HCT116 (cell line): ENCODE measurements around the gene TMEM269. TPM values are rescaled to one million over a fixed set of nuclear protein-coding genes. Genes with fewer than 3 reads are reported as not detected.

ENCODE experiments used
- ATAC-seq: fragments of 200-7000 bp; cut with Tn5 transposase; 2 replicates; pipeline ENCODE4 v1.9.1; 2020; ENCODE audit warnings: mild to moderate bottlenecking, moderate library complexity
- BruUV-seq: library from RNA; stranded (reverse); fragments of 400-500 nt; replicated peaks from 2 replicates; lab custom pipeline; 2021; lab: Mats Ljungman, UMichigan
- CTCF ChIA-PET: fragments of 300-600 bp; sonication (Branson Sonifier 250); formaldehyde crosslinking; loops from one replicate; lab custom pipeline; 2021; ENCODE audit warnings: antibody characterized with exemption; lab: Charles Lee
- POLR2A ChIA-PET: fragments of 300-600, 350-600 bp; sonication (Branson Sonifier 250); formaldehyde crosslinking; loops from one replicate; lab custom pipeline; 2021; ENCODE audit warnings: antibody characterized with exemption; lab: Charles Lee
- RAD21 ChIA-PET, 2 experiments: fragments of 300-600 bp; sonication (Branson Sonifier 250); formaldehyde crosslinking; loops; one replicate each; lab custom pipeline; 2023; ENCODE audit warnings: low total read pairs in 2 of 2; ENCODE audit not compliant: uncharacterized antibody in 2 of 2, unreplicated experiment in 2 of 2, low non-redundant PET in 1 of 2; lab: Charles Lee
- DNase-seq: peaks from one replicate; pipeline ENCODE4 v3.0.0-alpha.2; 2010; ENCODE audit warnings: low read depth, low spot score
- H2AFZ ChIP-seq: fragments of 200-600 bp; shearing (Covaris generic), sonication (generic); 2 replicates; pipeline ENCODE4 v1.6.1; 2017; ENCODE audit warnings: low read depth, mixed run types, mixed read lengths, antibody characterized with exemption, low read length; ENCODE audit not compliant: poor library complexity, severe bottlenecking
- H3K27ac ChIP-seq: 2 replicates; pipeline ENCODE4 v1.5.1; 2012; ENCODE audit warnings: low read depth, low read length
- H3K27me3 ChIP-seq: fragments of 200-600 bp; sonication (generic); 2 replicates; pipeline ENCODE4 v1.6.1; 2016; ENCODE audit warnings: mixed run types, low read length, mixed read lengths; ENCODE audit not compliant: insufficient read depth
- H3K36me3 ChIP-seq, 2 experiments: fragments of 200-500 bp in 1 of 2; fragments of 200-600 bp in 1 of 2; sonication (Bioruptor generic) in 1 of 2; sonication (generic) in 1 of 2; 2 replicates each; pipeline versions ENCODE4 v1.5.1 to v1.6.1; 2014 to 2016; ENCODE audit warnings: low read length in 2 of 2, inconsistent platforms in 1 of 2, mixed read lengths in 1 of 2, mixed run types in 1 of 2; ENCODE audit not compliant: insufficient read depth in 2 of 2, control insufficient read depth in 1 of 2
- H3K4me1 ChIP-seq, 2 experiments: fragments of 200-600 bp in 1 of 2; sonication (generic) in 1 of 2; 2 replicates each; pipeline versions ENCODE4 v1.5.1 to v1.6.1; 2012 to 2017; ENCODE audit warnings: low read length in 2 of 2, inconsistent platforms in 1 of 2, mild to moderate bottlenecking in 1 of 2, mixed read lengths in 1 of 2, mixed run types in 1 of 2, moderate library complexity in 1 of 2; ENCODE audit not compliant: insufficient read depth in 2 of 2, control insufficient read depth in 1 of 2
- H3K4me2 ChIP-seq: fragments of 200-600 bp; sonication (generic); 2 replicates; pipeline ENCODE4 v1.6.1; 2017; ENCODE audit warnings: mixed run types, low read length, mixed read lengths
- H3K4me3 ChIP-seq, 2 experiments: fragments of 200-600 bp in 1 of 2; sonication (generic) in 1 of 2; replicated peaks in 1 of 2; 2 replicates each; pipeline ENCODE4 v1.5.1; 2011 to 2016; ENCODE audit warnings: low read length in 2 of 2, control low read depth in 1 of 2, low read depth in 1 of 2, mild to moderate bottlenecking in 1 of 2, mixed read lengths in 1 of 2, mixed run types in 1 of 2
- H3K79me2 ChIP-seq: fragments of 200-600 bp; sonication (generic); 2 replicates; pipeline ENCODE4 v1.6.1; 2017; ENCODE audit warnings: mild to moderate bottlenecking, mixed run types, low read length, moderate library complexity, mixed read lengths; ENCODE audit not compliant: insufficient read depth
- H3K9ac ChIP-seq: fragments of 200-600 bp; sonication (generic); 2 replicates; pipeline ENCODE4 v1.6.1; 2016; ENCODE audit warnings: low read length, mixed read lengths
- H3K9me2 ChIP-seq: fragments of 200-600 bp; sonication (generic), shearing (Covaris generic); 2 replicates; pipeline ENCODE4 v1.6.1; 2017; ENCODE audit warnings: mixed run types, mild to moderate bottlenecking, moderate library complexity; ENCODE audit not compliant: insufficient read depth
- H3K9me3 ChIP-seq, 2 experiments: fragments of 200-500 bp in 1 of 2; fragments of 200-600 bp in 1 of 2; sonication (Bioruptor generic) in 1 of 2; sonication (generic) in 1 of 2; 2 replicates each; pipeline ENCODE4 v1.6.1; 2014 to 2017; ENCODE audit warnings: low read length in 2 of 2, mixed read lengths in 2 of 2, inconsistent platforms in 1 of 2, low read depth in 1 of 2, mild to moderate bottlenecking in 1 of 2, mixed run types in 1 of 2, moderate library complexity in 1 of 2; ENCODE audit not compliant: control insufficient read depth in 1 of 2, insufficient read depth in 1 of 2
- H4K20me1 ChIP-seq: fragments of 200-600 bp; sonication (generic), shearing (Covaris generic); 2 replicates; pipeline ENCODE4 v1.6.1; 2017; ENCODE audit warnings: mixed run types, mild to moderate bottlenecking, moderate library complexity; ENCODE audit not compliant: insufficient read depth
- ATF3 ChIP-seq: IDR thresholded peaks from 2 replicates; pipeline ENCODE4 v1.6.1; 2012
- CBX3 ChIP-seq: IDR thresholded peaks from 2 replicates; pipeline ENCODE4 v1.6.1; 2012; ENCODE audit warnings: low read depth
- CEBPB ChIP-seq: IDR thresholded peaks from 2 replicates; pipeline ENCODE4 v1.6.1; 2012; ENCODE audit warnings: low read depth
- CTCF ChIP-seq, 3 experiments: fragments of 200-600 bp in 1 of 3; sonication (generic) in 1 of 3; IDR thresholded peaks in 2 of 3; conservative IDR thresholded peaks in 1 of 3; 2 replicates each; pipeline ENCODE4 v1.5.1; 2012 to 2017; ENCODE audit warnings: low read depth in 2 of 3, low read length in 2 of 3, antibody characterized with exemption in 1 of 3, borderline replicate concordance in 1 of 3, control low read depth in 1 of 3, mild to moderate bottlenecking in 1 of 3, mixed read lengths in 1 of 3, mixed run types in 1 of 3, moderate library complexity in 1 of 3; ENCODE audit not compliant: insufficient read depth in 1 of 3
- EGR1 ChIP-seq: IDR thresholded peaks from 2 replicates; pipeline ENCODE4 v1.6.1; 2012; ENCODE audit warnings: low read depth
- ELF1 ChIP-seq: IDR thresholded peaks from 2 replicates; pipeline ENCODE4 v1.6.1; 2012; ENCODE audit warnings: low read depth, borderline replicate concordance
- EZH2 ChIP-seq: fragments of 200-600 bp; sonication (generic); IDR thresholded peaks from 2 replicates; pipeline ENCODE4 v1.6.1; 2017; ENCODE audit warnings: antibody characterized with exemption, mixed run types
- EZH2phosphoT487 ChIP-seq: fragments of 200-600 bp; IDR thresholded peaks from 2 replicates; pipeline ENCODE4 v1.6.1; 2018; ENCODE audit warnings: antibody characterized with exemption, borderline replicate concordance
- JUND ChIP-seq: IDR thresholded peaks from 2 replicates; pipeline ENCODE4 v1.6.1; 2012
- MAX ChIP-seq: IDR thresholded peaks from 2 replicates; pipeline ENCODE4 v1.6.1; 2012
- POLR2A ChIP-seq: IDR thresholded peaks from 2 replicates; pipeline ENCODE4 v1.7.0; 2011; ENCODE audit warnings: borderline replicate concordance; ENCODE audit not compliant: insufficient read depth, insufficient read length; ENCODE audit errors: extremely low read depth
- POLR2AphosphoS5 ChIP-seq: IDR thresholded peaks from 2 replicates; pipeline ENCODE4 v1.6.1; 2011; ENCODE audit warnings: mild to moderate bottlenecking, low read depth, low read length, moderate library complexity
- RAD21 ChIP-seq: IDR thresholded peaks from 2 replicates; pipeline ENCODE4 v1.6.1; 2012; ENCODE audit warnings: low read depth, mild to moderate bottlenecking
- SP1 ChIP-seq: IDR thresholded peaks from 2 replicates; pipeline ENCODE4 v1.6.1; 2012; ENCODE audit warnings: low read depth
- SRF ChIP-seq: IDR thresholded peaks from 2 replicates; pipeline ENCODE4 v1.6.1; 2012; ENCODE audit warnings: low read depth
- TCF7L2 ChIP-seq: IDR thresholded peaks from 2 replicates; pipeline ENCODE4 v1.7.0; 2011; ENCODE audit warnings: borderline replicate concordance, inconsistent platforms; ENCODE audit not compliant: insufficient read depth, insufficient read length; ENCODE audit errors: extremely low read depth
- YY1 ChIP-seq: IDR thresholded peaks from 2 replicates; pipeline ENCODE4 v1.6.1; 2011; ENCODE audit warnings: low read length, low read depth, moderate library complexity, mild to moderate bottlenecking; ENCODE audit not compliant: insufficient replicate concordance; ENCODE audit errors: extremely low read depth
- ZFX ChIP-seq: fragments of 450-650 bp; IDR thresholded peaks from 2 replicates; pipeline ENCODE4 v1.6.1; 2017
- ZNF274 ChIP-seq: fragments of 200-500 bp; sonication (Bioruptor generic); IDR thresholded peaks from 2 replicates; pipeline ENCODE4 v1.6.1; 2014; ENCODE audit warnings: mild to moderate bottlenecking, low read depth, low read length, inconsistent platforms
- intact Hi-C: fragments of 100-400 bp; cut with micrococcal nuclease; formaldehyde crosslinking; loops from 2 replicates; pipeline ENCODE4 v1.10.0; 2022
- total RNA-seq: library from RNA; stranded (reverse); gene quantifications from one replicate; pipeline ENCODE4 v1.2.1, GENCODE V29; 2021; ENCODE audit not compliant: unreplicated experiment

TMEM269 gene
- total RNA-seq, 1 experiment from 2014 or later, result 0.34 TPM

- Histone ChIP-seq H3K4me2 (no peak overlapping the region), H3K27me3 (no peaks in the 10 kb centered on the region), H3K9me2 (no peaks in the 10 kb centered on the region), H2AFZ (no peak overlapping the region), H3K9me3 (no peaks in the 10 kb centered on the region), H3K36me3 (no peaks in the 10 kb centered on the region), H3K27ac (no peak overlapping the region), H3K4me1 (peaks cover 4 to 12% of the 10 kb centered on the region in 2 experiments), H3K4me3 (no peak overlapping the region), H4K20me1 (no peaks in the 10 kb centered on the region), H3K9ac (no peak overlapping the region), H3K79me2 (no peaks in the 10 kb centered on the region)
- TF ChIP-seq CEBPB (no peak), EZH2 (no peak), SP1 (no peak), ELF1 (no peak), SRF (no peak)
- ChIA-PET CTCF (interaction anchor here (1.0 kb wide), 1 partner anchor 31 kb away, joined by 3 read pairs; no protein-coding TSS in a partner anchor), RAD21 (no interaction called here), POLR2A (no interaction called here)
- no peak for ATAC-seq
- BruUV-seq, result no TSS peak
- intact Hi-C loops, result loop anchor here (10.0 kb wide), 2 partner anchors 390 to 560 kb away; no protein-coding TSS in a partner anchor
- DNase-seq, result no peak
These were observed 49.7 kb upstream of the TMEM269 start for GRCh38 chr1:42735056-42735455.

GRCh38 chr1:42735477-42736105 lies 49.2 kb upstream of the TMEM269 start:
- Histone ChIP-seq H3K27ac (no peak overlapping the region; the same call in 1 of the 2 replicates), H4K20me1 (no peaks in the 10 kb centered on the region), H3K9me3 (no peaks in the 10 kb centered on the region), H3K4me2 (no peak overlapping the region), H3K79me2 (no peaks in the 10 kb centered on the region), H2AFZ (no peak overlapping the region), H3K36me3 (no peaks in the 10 kb centered on the region), H3K27me3 (no peaks in the 10 kb centered on the region), H3K4me1 (peaks cover 4 to 12% of the 10 kb centered on the region in 2 experiments), H3K9ac (no peak overlapping the region), H3K9me2 (no peaks in the 10 kb centered on the region), H3K4me3 (no peak overlapping the region)
- ATAC-seq, result peak; percentile 19; the same call in 1 of the 2 replicates
- POLR2A ChIA-PET, result no interaction called here
- intact Hi-C loops, result loop anchor here (10.0 kb wide), 2 partner anchors 391 to 561 kb away; no protein-coding TSS in a partner anchor
- CTCF ChIA-PET, result interaction anchor here (0.7 to 1.0 kb wide), 3 partner anchors 30 to 588 kb away, joined by 3 to 4 read pairs (median 3); no protein-coding TSS in a partner anchor
- RAD21 ChIA-PET, result no interaction called here
- DNase-seq, result no peak
- no TSS peak for BruUV-seq
- TF ChIP-seq YY1, result no peak
- TF ChIP-seq SP1, result no peak
- no peak for TF ChIP-seq POLR2A
- TF ChIP-seq CTCF (IDR thresholded peaks at IDR 0.05 in 2 of 3, conservative IDR thresholded peaks at IDR 0.05 in 1 of 3; ENCODE audit: borderline replicate concordance in 1 of 3, insufficient read depth in 1 of 3, low read depth in 2 of 3, low read length in 2 of 3), result no peak
- no peak for TF ChIP-seq CBX3
- no peak for TF ChIP-seq RAD21
- no peak for TF ChIP-seq EZH2phosphoT487
- TF ChIP-seq JUND, result no peak
- no peak for TF ChIP-seq POLR2AphosphoS5
- TF ChIP-seq CEBPB, result no peak
- no peak for TF ChIP-seq ZFX
- TF ChIP-seq TCF7L2, result no peak
- TF ChIP-seq SRF, result no peak
- no peak for TF ChIP-seq ATF3
- TF ChIP-seq ZNF274, result no peak
- no peak for TF ChIP-seq EZH2
- TF ChIP-seq MAX, result no peak
- TF ChIP-seq EGR1, result no peak
